Measurements from ENCODE around the gene ADARB1. TPM values are rescaled to one million over a fixed set of nuclear protein-coding genes. Genes with fewer than 3 reads are reported as not detected.

The ADARB1 gene
- total and polyA plus RNA-seq, 8 donors, result 3.2 to 33.9 (median 9.4) TPM

DNA sequence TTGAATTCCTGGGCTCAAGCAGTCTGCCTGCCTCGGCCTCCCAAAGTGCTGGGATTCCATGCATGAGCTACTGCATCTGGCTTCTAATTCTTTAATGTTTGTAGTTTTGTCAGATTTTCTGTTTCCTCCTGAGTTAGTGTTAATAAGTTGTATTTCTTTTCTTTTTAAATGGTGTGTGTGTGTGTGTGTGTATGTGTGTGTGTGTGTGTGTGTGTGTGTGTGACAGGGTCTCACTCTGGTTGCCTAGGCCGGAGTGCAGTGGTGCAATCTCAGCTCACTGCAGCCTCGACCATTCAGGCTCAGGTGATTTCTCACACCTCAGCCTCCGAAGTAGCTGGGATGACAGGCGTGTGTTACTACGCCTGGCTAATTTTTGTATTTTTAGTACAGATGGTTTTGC is 50.2 kb downstream of the ADARB1 start:
- WGBS, 5 donors, result 86 to 98% (median 93%) methylated on average over 6 of the region's 6 CpGs
- H3K36me3 ChIP-seq, result peaks cover 0 to 6% (median 0%) of the 10 kb centered on the region in 4 donors
- no peaks in the 10 kb centered on the region for H3K9me3 ChIP-seq
- intact Hi-C loops (cut with DNase I; ENCODE audit: low total_unique reads), result no loop called here
- H3K27ac ChIP-seq, result no peak overlapping the region
- no peak for DNase-seq
- TF ChIP-seq, protein P1, sequence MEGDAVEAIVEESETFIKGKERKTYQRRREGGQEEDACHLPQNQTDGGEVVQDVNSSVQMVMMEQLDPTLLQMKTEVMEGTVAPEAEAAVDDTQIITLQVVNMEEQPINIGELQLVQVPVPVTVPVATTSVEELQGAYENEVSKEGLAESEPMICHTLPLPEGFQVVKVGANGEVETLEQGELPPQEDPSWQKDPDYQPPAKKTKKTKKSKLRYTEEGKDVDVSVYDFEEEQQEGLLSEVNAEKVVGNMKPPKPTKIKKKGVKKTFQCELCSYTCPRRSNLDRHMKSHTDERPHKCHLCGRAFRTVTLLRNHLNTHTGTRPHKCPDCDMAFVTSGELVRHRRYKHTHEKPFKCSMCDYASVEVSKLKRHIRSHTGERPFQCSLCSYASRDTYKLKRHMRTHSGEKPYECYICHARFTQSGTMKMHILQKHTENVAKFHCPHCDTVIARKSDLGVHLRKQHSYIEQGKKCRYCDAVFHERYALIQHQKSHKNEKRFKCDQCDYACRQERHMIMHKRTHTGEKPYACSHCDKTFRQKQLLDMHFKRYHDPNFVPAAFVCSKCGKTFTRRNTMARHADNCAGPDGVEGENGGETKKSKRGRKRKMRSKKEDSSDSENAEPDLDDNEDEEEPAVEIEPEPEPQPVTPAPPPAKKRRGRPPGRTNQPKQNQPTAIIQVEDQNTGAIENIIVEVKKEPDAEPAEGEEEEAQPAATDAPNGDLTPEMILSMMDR (IDR thresholded peaks at IDR 0.05), result no peak
- no peak for TF ChIP-seq POLR2A (IDR thresholded peaks at IDR 0.05)
- peaks cover 9 to 38% (median 17%) of the 10 kb centered on the region in 4 donors for H3K4me1 ChIP-seq
- H3K4me3 ChIP-seq, result no peak overlapping the region
- no peaks in the 10 kb centered on the region for H3K27me3 ChIP-seq

DNA sequence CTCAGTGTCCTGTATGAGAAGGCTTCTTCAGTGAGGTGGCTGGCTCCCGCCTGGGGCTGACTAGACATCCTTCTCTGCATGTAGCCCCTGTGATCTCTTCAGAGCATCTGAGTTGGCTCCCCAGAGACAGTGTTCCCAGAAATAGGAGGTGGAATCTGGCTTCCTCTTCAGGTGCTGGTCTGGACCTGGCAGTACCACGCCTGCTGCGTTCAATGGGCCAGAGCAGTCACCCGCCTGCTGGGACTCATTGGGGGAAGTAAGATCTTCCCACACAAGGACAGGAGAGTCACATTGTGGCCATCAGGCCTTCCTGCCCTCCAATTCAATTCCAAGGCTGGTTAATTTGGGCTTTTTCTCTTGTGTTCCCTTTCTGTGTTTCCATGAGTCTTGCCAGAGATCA is 51.0 kb downstream of the ADARB1 start:
- Histone ChIP-seq H3K36me3 (peaks cover 0 to 2% (median 0%) of the 10 kb centered on the region in 4 donors), H3K4me1 (peaks cover 14 to 44% (median 24%) of the 10 kb centered on the region in 4 donors), H3K27ac (peak overlapping the region in 1 of 5 donors; percentile 85), H3K27me3 (no peaks in the 10 kb centered on the region), H3K9me3 (no peaks in the 10 kb centered on the region), H3K4me3 (no peak overlapping the region)
- DNase-seq, result no peak
- intact Hi-C loops (cut with DNase I; ENCODE audit: low total_unique reads), result loop anchor here (5.0 kb wide), 1 partner anchor 173 kb away; no protein-coding TSS in a partner anchor
- WGBS, 5 donors, result 72 to 93% (median 89%) methylated on average over 4 of the region's 4 CpGs
- no peak for TF ChIP-seq EP300 (IDR thresholded peaks at IDR 0.05)
- TF ChIP-seq POLR2A (IDR thresholded peaks at IDR 0.05), result no peak
- TF ChIP-seq POLR2AphosphoS5 (IDR thresholded peaks at IDR 0.05), result no peak
- TF ChIP-seq, protein P1 (IDR thresholded peaks at IDR 0.05), result no peak

DNA sequence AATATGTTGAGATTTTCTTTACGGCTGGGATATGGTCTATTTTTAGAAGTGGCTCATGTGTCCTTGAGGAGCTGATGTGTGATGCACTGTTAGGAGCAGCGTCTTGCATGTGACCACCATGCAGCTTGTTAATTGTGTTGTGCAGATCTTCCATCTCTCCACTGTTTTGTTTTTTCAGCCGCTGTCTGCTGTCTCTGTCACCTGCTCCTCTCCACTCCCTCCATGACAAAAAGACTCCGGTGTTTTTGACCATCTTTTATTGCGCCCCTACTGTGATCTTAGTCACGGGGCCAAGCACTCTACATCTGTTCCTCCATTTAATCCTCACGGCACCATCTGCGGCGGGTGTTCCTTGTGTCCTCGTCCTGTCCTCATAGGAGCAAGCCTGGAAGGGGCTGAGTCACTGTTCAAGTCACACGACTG is 51.8 kb downstream of the ADARB1 start:
- no peaks in the 10 kb centered on the region for H3K27me3 ChIP-seq
- peak overlapping the region in 1 of 5 donors; percentile 85 for H3K27ac ChIP-seq
- WGBS, 5 donors, result 85 to 92% (median 88%) methylated on average over 11 of the region's 11 CpGs
- intact Hi-C loops (cut with DNase I; ENCODE audit: low total_unique reads), result loop anchor here (5.0 kb wide), 1 partner anchor 174 kb away; no protein-coding TSS in a partner anchor
- no peaks in the 10 kb centered on the region for H3K36me3 ChIP-seq
- H3K4me3 ChIP-seq, result no peak overlapping the region
- DNase-seq, result no peak
- H3K4me1 ChIP-seq, result peaks cover 14 to 48% (median 33%) of the 10 kb centered on the region in 4 donors
- no peaks in the 10 kb centered on the region for H3K9me3 ChIP-seq
- TF ChIP-seq, protein P1 (IDR thresholded peaks at IDR 0.05), result no peak
- TF ChIP-seq POLR2AphosphoS5 (IDR thresholded peaks at IDR 0.05), result no peak
- TF ChIP-seq POLR2A (IDR thresholded peaks at IDR 0.05), result no peak
- no peak for TF ChIP-seq EP300 (IDR thresholded peaks at IDR 0.05)

DNA sequence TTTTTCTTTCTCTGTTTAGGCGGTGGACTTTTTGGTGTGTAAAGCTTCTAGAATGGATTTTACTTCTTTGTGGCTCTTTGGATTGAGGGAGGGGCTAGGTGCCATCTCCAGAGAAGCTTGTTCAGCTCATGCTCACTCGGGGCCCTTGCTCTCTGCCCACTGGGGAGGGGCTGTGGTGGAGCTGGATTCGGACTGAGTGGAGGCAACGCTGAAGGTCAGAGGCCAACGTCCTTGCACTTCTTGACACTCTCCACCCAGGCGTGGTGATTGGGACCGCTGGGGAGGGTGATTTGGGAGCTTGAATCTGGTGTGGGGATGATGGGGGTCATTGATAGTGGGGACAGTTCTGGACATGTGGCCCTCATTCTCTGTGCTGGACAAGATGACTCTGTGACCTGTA is 52.6 kb downstream of the ADARB1 start:
- H3K4me1 ChIP-seq, result peaks cover 14 to 54% (median 39%) of the 10 kb centered on the region in 4 donors
- no peak for DNase-seq
- H3K36me3 ChIP-seq, result no peaks in the 10 kb centered on the region
- TF ChIP-seq, protein P1 (IDR thresholded peaks at IDR 0.05), result no peak
- TF ChIP-seq EP300 (IDR thresholded peaks at IDR 0.05) (no peak), POLR2A (IDR thresholded peaks at IDR 0.05) (no peak), POLR2AphosphoS5 (IDR thresholded peaks at IDR 0.05) (no peak)
- peak overlapping the region in 1 of 5 donors; percentile 85 for H3K27ac ChIP-seq
- intact Hi-C loops (cut with DNase I; ENCODE audit: low total_unique reads), result loop anchor here (5.0 kb wide), 1 partner anchor 175 kb away; no protein-coding TSS in a partner anchor
- H3K27me3 ChIP-seq, result no peaks in the 10 kb centered on the region
- H3K9me3 ChIP-seq, result no peaks in the 10 kb centered on the region
- 86 to 95% (median 88%) methylated on average over 7 of the region's 7 CpGs for WGBS, 5 donors
- H3K4me3 ChIP-seq, result no peak overlapping the region

Measured in stomach (tissue), 9 donors.